Psoas muscle (tissue), 8 donors: ENCODE results near the gene NAE1. TPM values are rescaled to one million over a fixed set of nuclear protein-coding genes. Genes with fewer than 3 reads are reported as not detected.

ENCODE experiments used
- ATAC-seq, 4 donors: fragments of 200-7000 bp; cut with Tn5 transposase; one replicate each; pipeline ENCODE4 v1.9.1; 2020; ENCODE audit warnings: moderate library complexity in 3 of 4, mild to moderate bottlenecking in 2 of 4
- DNase-seq, 2 donors: peaks; one replicate each; pipeline ENCODE4 v3.0.0-alpha.2; 2020
- H3K27ac ChIP-seq: fragments of 200-600 bp; one replicate; pipeline ENCODE4 v1.8.0; 2022
- H3K27me3 ChIP-seq, 3 donors: fragments of 200-600 bp in 1 of 3; one replicate each; pipeline versions ENCODE4 v1.6.1 to v1.8.0; 2013 to 2022; ENCODE audit warnings: low read length in 2 of 3, mild to moderate bottlenecking in 2 of 3, moderate library complexity in 1 of 3; ENCODE audit not compliant: insufficient read depth in 3 of 3
- H3K36me3 ChIP-seq, 2 donors: fragments of 200-600 bp in 1 of 2; one replicate each; pipeline versions ENCODE4 v1.6.1 to v1.8.0; 2013 to 2022; ENCODE audit warnings: low read depth in 1 of 2, mild to moderate bottlenecking in 1 of 2, moderate library complexity in 1 of 2; ENCODE audit not compliant: insufficient read depth in 1 of 2
- H3K4me1 ChIP-seq: fragments of 200-600 bp; one replicate; pipeline ENCODE4 v1.8.0; 2022
- H3K4me3 ChIP-seq: fragments of 200-600 bp; one replicate; pipeline ENCODE4 v1.8.0; 2022; ENCODE audit warnings: mild to moderate bottlenecking
- H3K9me3 ChIP-seq: fragments of 200-600 bp; one replicate; pipeline ENCODE4 v1.8.0; 2022
- WGBS, 3 donors: extraction: QIAGEN DNeasy Blood & Tissue Kit; methylation state at CpG; one replicate each; pipeline versions ENCODE4 v1.1.6 to v1.1.7; 2013; 5-methylcytosine and 5-hydroxymethylcytosine counted together
- intact Hi-C, 2 donors: fragments of 100-400 bp; cut with DNase I; formaldehyde crosslinking; loops; one replicate each; pipeline versions ENCODE4 v1.11.0 to v1.14.2; 2022
- polyA plus RNA-seq, 3 donors: library from polyadenylated mRNA; stranded (reverse); fragments of 200-250 nt; gene quantifications; one replicate each; pipeline ENCODE4 v1.2.3, GENCODE V29; 2013
- total RNA-seq, 4 donors: library from RNA; stranded (reverse); fragmentation: NEBNext Ultra II Directional in 2 of 4; extraction: Animal tissue kit (Norgen Biotek cat#: 25700) in 2 of 4; gene quantifications; one replicate each; pipeline versions ENCODE4 v1.2.1 to v1.2.4, GENCODE V29; 2021 to 2023
- TF ChIP-seq, protein P1 (sequence below): fragments of 200-600 bp; IDR thresholded peaks from one replicate; pipeline ENCODE4 v1.8.0; 2022; ENCODE audit warnings: antibody characterized with exemption
- donor health status: healthy with polysubstance abuse.
- donor health status: DM: no; HTN: no; CAD: no; lungs with moderate emphysema.
- donor health status: Bipolar disorder and iron deficiency.
- donor health status: healthy.
- donor health status: DM: yes; HTN: yes; CAD: no.
- donor health status: DM: no; HTN: no; CAD: no.
- donor health status: DM: no; HTN: no; CAD: no.
- donor health status: DM: yes; HTN: yes; CAD: no.

Gene NAE1
- total and polyA plus RNA-seq, 7 donors, result 22.7 to 46.1 (median 30.9) TPM

DNA sequence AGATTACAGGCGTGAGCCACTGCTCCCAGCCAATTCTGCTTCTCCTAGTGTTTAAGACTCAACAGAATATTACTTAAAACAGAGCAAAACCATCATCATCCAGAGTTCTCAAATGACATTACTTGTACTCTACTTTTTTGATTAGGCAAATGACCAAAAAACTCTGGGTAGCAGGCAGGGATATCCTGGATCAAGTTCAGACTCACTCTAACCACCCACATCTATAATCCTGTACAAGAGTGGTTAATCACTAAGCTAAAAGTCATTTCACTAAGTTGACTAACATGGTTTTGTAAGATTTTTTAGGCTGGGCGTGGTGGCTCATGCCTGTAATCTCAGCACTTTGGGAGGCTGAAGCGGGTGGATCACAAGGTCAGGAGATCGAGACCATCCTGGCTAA lies 6.8 kb downstream of the NAE1 start:
- ATAC-seq, result no peak
- H3K36me3 ChIP-seq, result peaks cover 6 to 96% of the 10 kb centered on the region in 2 donors
- H3K9me3 ChIP-seq, result no peaks in the 10 kb centered on the region
- intact Hi-C loops, result no loop called here
- TF ChIP-seq, protein P1, sequence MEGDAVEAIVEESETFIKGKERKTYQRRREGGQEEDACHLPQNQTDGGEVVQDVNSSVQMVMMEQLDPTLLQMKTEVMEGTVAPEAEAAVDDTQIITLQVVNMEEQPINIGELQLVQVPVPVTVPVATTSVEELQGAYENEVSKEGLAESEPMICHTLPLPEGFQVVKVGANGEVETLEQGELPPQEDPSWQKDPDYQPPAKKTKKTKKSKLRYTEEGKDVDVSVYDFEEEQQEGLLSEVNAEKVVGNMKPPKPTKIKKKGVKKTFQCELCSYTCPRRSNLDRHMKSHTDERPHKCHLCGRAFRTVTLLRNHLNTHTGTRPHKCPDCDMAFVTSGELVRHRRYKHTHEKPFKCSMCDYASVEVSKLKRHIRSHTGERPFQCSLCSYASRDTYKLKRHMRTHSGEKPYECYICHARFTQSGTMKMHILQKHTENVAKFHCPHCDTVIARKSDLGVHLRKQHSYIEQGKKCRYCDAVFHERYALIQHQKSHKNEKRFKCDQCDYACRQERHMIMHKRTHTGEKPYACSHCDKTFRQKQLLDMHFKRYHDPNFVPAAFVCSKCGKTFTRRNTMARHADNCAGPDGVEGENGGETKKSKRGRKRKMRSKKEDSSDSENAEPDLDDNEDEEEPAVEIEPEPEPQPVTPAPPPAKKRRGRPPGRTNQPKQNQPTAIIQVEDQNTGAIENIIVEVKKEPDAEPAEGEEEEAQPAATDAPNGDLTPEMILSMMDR, result no peak
- no peak overlapping the region for H3K4me3 ChIP-seq
- DNase-seq, result no peak
- peaks cover 3% of the 10 kb centered on the region for H3K4me1 ChIP-seq
- no peaks in the 10 kb centered on the region for H3K27me3 ChIP-seq
- no peak overlapping the region for H3K27ac ChIP-seq
- 97 to 100% (median 99%) methylated on average over 4 of the region's 4 CpGs for WGBS, 3 donors

GRCh38 chr16:66814734-66815133 lies 16.0 kb downstream of the NAE1 start:
- ATAC-seq (no peak), DNase-seq (no peak)
- Histone ChIP-seq H3K27me3 (no peaks in the 10 kb centered on the region), H3K4me1 (no peaks in the 10 kb centered on the region), H3K27ac (no peak overlapping the region), H3K9me3 (no peaks in the 10 kb centered on the region), H3K4me3 (no peak overlapping the region), H3K36me3 (peaks cover 17 to 100% of the 10 kb centered on the region in 2 donors)
- 85 to 96% (median 90%) methylated on average over 2 of the region's 2 CpGs for WGBS, 3 donors
- intact Hi-C loops, result no loop called here
- TF ChIP-seq, protein P1, result no peak

DNA sequence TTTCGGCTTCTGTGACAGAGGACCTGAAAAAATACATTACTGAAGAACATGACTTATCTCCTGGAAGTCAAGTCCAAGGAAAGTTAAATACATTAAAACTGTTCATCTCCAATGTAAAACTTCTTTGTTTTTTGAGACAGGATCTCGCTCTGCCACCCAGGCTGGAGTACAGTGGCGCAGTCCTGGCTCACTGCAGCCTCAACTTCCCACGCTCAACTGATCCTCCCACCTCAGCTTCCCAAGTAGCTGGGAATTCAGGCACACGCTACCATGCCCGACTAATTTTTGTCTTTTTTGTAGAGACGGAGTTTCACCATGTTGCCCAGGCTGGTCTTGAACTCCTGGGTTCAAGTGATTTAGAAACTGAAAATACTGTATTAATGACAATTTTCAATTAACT lies 19.7 kb downstream of the NAE1 start:
- ATAC-seq (no peak), DNase-seq (no peak)
- no peaks in the 10 kb centered on the region for H3K4me1 ChIP-seq
- TF ChIP-seq, protein P1, result no peak
- no peak overlapping the region for H3K27ac ChIP-seq
- intact Hi-C loops, result no loop called here
- peaks cover 20 to 100% of the 10 kb centered on the region in 2 donors for H3K36me3 ChIP-seq
- no peaks in the 10 kb centered on the region for H3K27me3 ChIP-seq
- H3K9me3 ChIP-seq, result no peaks in the 10 kb centered on the region
- WGBS, 3 donors, result 96 to 98% (median 97%) methylated on average over 7 of the region's 7 CpGs
- no peak overlapping the region for H3K4me3 ChIP-seq

DNA sequence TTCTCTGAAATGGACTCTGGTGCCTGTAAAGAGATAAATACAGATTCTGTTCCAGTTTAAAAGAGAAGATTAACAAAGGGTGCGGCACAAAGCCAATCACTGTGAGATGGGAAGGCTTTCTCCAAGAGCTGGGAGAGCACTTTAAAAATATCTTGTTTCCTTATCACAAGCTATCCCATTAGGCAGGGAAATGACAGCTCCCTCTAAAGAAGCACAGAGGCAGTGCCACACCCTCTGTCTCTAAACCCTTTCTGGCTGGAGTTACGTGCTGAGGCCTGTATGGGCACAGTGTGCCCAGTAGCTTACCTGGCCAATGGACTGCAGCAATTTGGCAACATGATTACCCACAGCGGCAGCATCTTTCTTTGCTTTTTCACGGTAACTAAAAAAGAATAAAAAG lies 20.4 kb downstream of the NAE1 start:
- intact Hi-C loops, result no loop called here
- TF ChIP-seq, protein P1, result no peak
- no peaks in the 10 kb centered on the region for H3K9me3 ChIP-seq
- H3K4me3 ChIP-seq, result no peak overlapping the region
- H3K4me1 ChIP-seq, result no peaks in the 10 kb centered on the region
- H3K36me3 ChIP-seq, result peaks cover 21 to 100% of the 10 kb centered on the region in 2 donors
- H3K27ac ChIP-seq, result no peak overlapping the region
- WGBS, 3 donors, result 89 to 92% (median 91%) methylated on average over 4 of the region's 4 CpGs
- no peak for ATAC-seq
- no peaks in the 10 kb centered on the region for H3K27me3 ChIP-seq
- no peak for DNase-seq

DNA sequence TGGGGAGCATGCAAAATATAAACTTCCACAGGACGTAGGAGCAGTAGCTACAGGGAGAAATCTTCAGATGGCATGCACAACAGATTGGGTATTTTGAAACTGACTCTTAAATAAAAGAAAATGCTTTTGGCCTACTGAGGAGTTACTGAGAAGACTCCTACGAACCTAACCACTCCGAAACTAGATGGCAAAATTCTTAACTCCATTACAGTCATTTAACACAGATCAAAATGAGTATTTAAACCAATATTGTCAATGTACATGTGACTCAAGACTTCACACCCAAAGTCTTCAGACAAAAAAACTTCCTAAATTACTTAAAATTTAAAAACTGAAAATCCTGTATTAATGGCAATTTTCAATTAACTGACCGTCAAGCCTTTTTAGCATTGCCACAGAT lies 21.0 kb downstream of the NAE1 start:
- TF ChIP-seq, protein P1, result no peak
- Histone ChIP-seq H3K36me3 (peaks cover 25 to 100% of the 10 kb centered on the region in 2 donors), H3K4me3 (no peak overlapping the region), H3K27ac (no peak overlapping the region), H3K9me3 (no peaks in the 10 kb centered on the region), H3K27me3 (no peaks in the 10 kb centered on the region), H3K4me1 (no peaks in the 10 kb centered on the region)
- WGBS, 3 donors, result 91 to 97% (median 95%) methylated on average over 4 of the region's 4 CpGs
- DNase-seq, result no peak
- intact Hi-C loops, result no loop called here
- ATAC-seq, result no peak
